CD14-positive monocyte (primary cell): Measurements from ENCODE around the gene CHMP4B. TPM values are rescaled to one million over a fixed set of nuclear protein-coding genes. Genes with fewer than 3 reads are reported as not detected.

Experiments
- DNase-seq, 3 donors: peaks; one replicate each; pipeline ENCODE4 v3.0.0-alpha.2; 2011 to 2022
- H2AFZ ChIP-seq: 2 replicates; pipeline ENCODE4 v1.6.0; 2012; ENCODE audit warnings: mild to moderate bottlenecking, low read depth, low read length, inconsistent platforms; ENCODE audit not compliant: insufficient read depth, poor library complexity, severe bottlenecking
- H3K27ac ChIP-seq, 2 donors: 1 replicate in 1 of 2; 2 replicates in 1 of 2; pipeline ENCODE4 v1.5.1; 2012 to 2013; ENCODE audit warnings: low read length in 2 of 2, control low read depth in 1 of 2, inconsistent platforms in 1 of 2, low read depth in 1 of 2, mild to moderate bottlenecking in 1 of 2
- H3K27me3 ChIP-seq, 2 donors: one replicate each; pipeline versions ENCODE4 v1.6.0 to v1.6.1; 2011 to 2013; ENCODE audit warnings: low read length in 2 of 2; ENCODE audit not compliant: control insufficient read depth in 2 of 2, insufficient read depth in 2 of 2
- H3K36me3 ChIP-seq, 2 donors: replicated peaks in 1 of 2; 1 replicate in 1 of 2; 2 replicates in 1 of 2; pipeline versions ENCODE4 v1.5.1 to v1.6.1; 2012 to 2013; ENCODE audit warnings: low read length in 2 of 2, control low read depth in 1 of 2, inconsistent platforms in 1 of 2, mild to moderate bottlenecking in 1 of 2; ENCODE audit not compliant: insufficient read depth in 2 of 2, control insufficient read depth in 1 of 2
- H3K4me1 ChIP-seq, 2 donors: 1 replicate in 1 of 2; 2 replicates in 1 of 2; pipeline versions ENCODE4 v1.5.1 to v1.6.1; 2012 to 2013; ENCODE audit warnings: low read length in 2 of 2, control low read depth in 1 of 2, inconsistent platforms in 1 of 2, mild to moderate bottlenecking in 1 of 2, moderate library complexity in 1 of 2; ENCODE audit not compliant: insufficient read depth in 2 of 2, control insufficient read depth in 1 of 2
- H3K4me2 ChIP-seq: replicated peaks from 2 replicates; pipeline ENCODE3; 2012; ENCODE audit warnings: low read length, moderate library complexity, mild to moderate bottlenecking; ENCODE audit not compliant: poor library complexity, severe bottlenecking; ENCODE audit errors: extremely low read depth
- H3K4me3 ChIP-seq, 3 experiments: fragments of 200-600 bp in 1 of 3; sonication (generic) in 1 of 3; replicated peaks in 1 of 3; 1 replicate in 2 of 3; 2 replicates in 1 of 3; pipeline ENCODE4 v1.5.1; 2011 to 2013; ENCODE audit warnings: low read length in 3 of 3, mild to moderate bottlenecking in 3 of 3, control low read depth in 2 of 3, low read depth in 2 of 3, inconsistent platforms in 1 of 3, moderate library complexity in 1 of 3
- H3K79me2 ChIP-seq: 2 replicates; pipeline ENCODE4 v1.6.0; 2012; ENCODE audit warnings: mild to moderate bottlenecking, control low read depth, inconsistent platforms, low read length, moderate library complexity; ENCODE audit not compliant: insufficient read depth
- H3K9ac ChIP-seq: 2 replicates; pipeline ENCODE4 v1.6.0; 2017; ENCODE audit warnings: low read length, mild to moderate bottlenecking; ENCODE audit not compliant: insufficient read depth, poor library complexity, severe bottlenecking
- H3K9me3 ChIP-seq, 2 donors: replicated peaks in 1 of 2; 1 replicate in 1 of 2; 2 replicates in 1 of 2; pipeline versions ENCODE4 v1.5.1 to v1.6.1; 2012 to 2013; ENCODE audit warnings: low read length in 2 of 2, control low read depth in 1 of 2; ENCODE audit not compliant: control insufficient read depth in 1 of 2, insufficient read depth in 1 of 2
- H4K20me1 ChIP-seq: 2 replicates; pipeline ENCODE4 v1.6.0; 2012; ENCODE audit warnings: mild to moderate bottlenecking, low read length, control low read depth, moderate library complexity; ENCODE audit not compliant: insufficient read depth
- H3K27ac Mint-ChIP-seq, 7 donors: one replicate each; pipeline ENCODE4 v1.8.0; 2020; ENCODE audit warnings: mild to moderate bottlenecking in 7 of 7, mixed read lengths in 7 of 7, moderate library complexity in 6 of 7, inconsistent platforms in 2 of 7
- H3K27me3 Mint-ChIP-seq, 3 donors: one replicate each; pipeline ENCODE4 v1.8.0; 2021 to 2022; ENCODE audit warnings: low read depth in 3 of 3, mild to moderate bottlenecking in 3 of 3, mixed read lengths in 3 of 3, moderate library complexity in 3 of 3, inconsistent platforms in 1 of 3
- H3K36me3 Mint-ChIP-seq, 2 donors: one replicate each; pipeline ENCODE4 v1.8.0; 2020; ENCODE audit warnings: mixed read lengths in 2 of 2, inconsistent platforms in 1 of 2, mild to moderate bottlenecking in 1 of 2
- H3K4me1 Mint-ChIP-seq: one replicate; pipeline ENCODE4 v1.8.0; 2020; ENCODE audit warnings: mild to moderate bottlenecking, mixed read lengths
- H3K4me3 Mint-ChIP-seq, 2 donors: one replicate each; pipeline ENCODE4 v1.8.0; 2020; ENCODE audit warnings: mild to moderate bottlenecking in 2 of 2, mixed read lengths in 2 of 2, moderate library complexity in 1 of 2
- H3K9me3 Mint-ChIP-seq, 7 donors: one replicate each; pipeline ENCODE4 v1.8.0; 2020 to 2022; ENCODE audit warnings: mixed read lengths in 7 of 7, mild to moderate bottlenecking in 6 of 7, moderate library complexity in 6 of 7, inconsistent platforms in 2 of 7
- CTCF ChIP-seq: fragments of 200-600 bp; IDR thresholded peaks from one replicate; pipeline ENCODE4 v1.8.0; 2022; ENCODE audit warnings: antibody characterized with exemption, mild to moderate bottlenecking
- WGBS: methylation state at CpG from one replicate; pipeline ENCODE4 v1.1.5; 2013; ENCODE audit warnings: missing lambda C conversion rate; ENCODE audit not compliant: insufficient coverage; 5-methylcytosine and 5-hydroxymethylcytosine counted together
- intact Hi-C, 2 donors: fragments of 100-400 bp; cut with micrococcal nuclease; formaldehyde crosslinking; loops; one replicate each; pipeline versions ENCODE4 v1.15.0 to v1.15.1; 2023
- polyA plus RNA-seq, 3 donors: library from polyadenylated mRNA; depleted of rRNA in 1 of 3; unstranded in 2 of 3; stranded (reverse) in 1 of 3; fragments of 300-500 nt in 2 of 3; fragments of >200 nt in 1 of 3; fragmentation: Illumina TruSeq in 2 of 3; gene quantifications; 1 replicate in 2 of 3; 2 replicates in 1 of 3; pipeline ENCODE4 v1.2.3, GENCODE V29; 2012 to 2021

Gene CHMP4B
- polyA plus RNA-seq, 3 donors: 7.1 to 181 (median 10.0) TPM

GRCh38 chr20:33821270-33821836 lies 10.2 kb downstream of the CHMP4B start:
- no peak for DNase-seq
- no peaks in the 10 kb centered on the region for H3K27me3 Mint-ChIP-seq
- H3K4me3 Mint-ChIP-seq: no peak overlapping the region
- TF ChIP-seq CTCF: no peak
- WGBS: no CpG with 5 or more reads among the region's 4 CpGs
- no peaks in the 10 kb centered on the region for H3K9me3 Mint-ChIP-seq
- H3K4me1 Mint-ChIP-seq: peaks cover 55% of the 10 kb centered on the region
- peak overlapping the region in 2 of 7 donors; percentile 63 to 73 for H3K27ac Mint-ChIP-seq
- no peak overlapping the region for H2AFZ ChIP-seq
- H3K9me3 ChIP-seq: no peaks in the 10 kb centered on the region
- H3K36me3 ChIP-seq: peaks cover 17 to 59% of the 10 kb centered on the region in 2 donors
- no peak overlapping the region for H3K27ac ChIP-seq
- H3K4me1 ChIP-seq: peaks cover 4 to 23% of the 10 kb centered on the region in 2 donors
- no peak overlapping the region for H3K4me2 ChIP-seq
- peaks cover 100% of the 10 kb centered on the region for H4K20me1 ChIP-seq
- peaks cover 100% of the 10 kb centered on the region for H3K79me2 ChIP-seq
- H3K9ac ChIP-seq: no peak overlapping the region
- intact Hi-C loops: no loop called here
- no peaks in the 10 kb centered on the region for H3K27me3 ChIP-seq
- H3K4me3 ChIP-seq: no peak overlapping the region
- H3K36me3 Mint-ChIP-seq: peaks cover 13 to 47% of the 10 kb centered on the region in 2 donors

DNA sequence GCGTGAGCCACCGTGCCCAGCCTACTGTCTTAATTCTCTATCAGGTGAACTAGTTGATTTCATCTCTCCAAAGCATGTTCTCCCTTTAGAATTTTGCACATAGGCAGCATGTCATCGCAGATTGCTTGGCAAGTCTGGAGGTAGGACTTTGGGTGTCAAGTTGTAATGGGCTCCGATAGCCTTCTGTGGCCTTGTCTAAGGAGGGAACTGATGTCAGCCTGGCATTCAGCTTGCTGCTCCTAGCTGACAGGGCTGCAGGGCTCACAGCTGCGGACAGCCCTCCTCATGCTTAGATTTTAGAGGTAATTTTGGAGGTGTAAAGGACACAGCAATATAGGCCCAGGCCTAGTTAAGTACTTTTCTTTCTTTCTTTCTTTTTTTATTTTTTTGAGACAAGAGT lies 11.3 kb downstream of the CHMP4B start:
- H3K4me1 Mint-ChIP-seq: peaks cover 58% of the 10 kb centered on the region
- Histone ChIP-seq H3K4me1 (peaks cover 11 to 33% of the 10 kb centered on the region in 2 donors), H3K9ac (no peak overlapping the region), H2AFZ (no peak overlapping the region), H3K27me3 (no peaks in the 10 kb centered on the region), H3K9me3 (no peaks in the 10 kb centered on the region), H3K27ac (no peak overlapping the region), H3K79me2 (peaks cover 100% of the 10 kb centered on the region), H3K36me3 (peaks cover 20 to 48% of the 10 kb centered on the region in 2 donors), H4K20me1 (peaks cover 100% of the 10 kb centered on the region), H3K4me2 (no peak overlapping the region), H3K4me3 (no peak overlapping the region)
- no peaks in the 10 kb centered on the region for H3K9me3 Mint-ChIP-seq
- no peak for TF ChIP-seq CTCF
- 96% methylated on average over 3 of the region's 5 CpGs for WGBS
- H3K36me3 Mint-ChIP-seq: peaks cover 13 to 48% of the 10 kb centered on the region in 2 donors
- intact Hi-C loops: no loop called here
- H3K27ac Mint-ChIP-seq: peak overlapping the region in 1 of 7 donors; percentile 63
- no peak for DNase-seq
- H3K4me3 Mint-ChIP-seq: no peak overlapping the region
- no peaks in the 10 kb centered on the region for H3K27me3 Mint-ChIP-seq
